ENCODE data around the gene FKBP3.

The FKBP3 gene

GRCh38 chr14:45114327-45114726 is 20.0 kb downstream of the FKBP3 start:
- TF ChIP-seq, protein P1, sequence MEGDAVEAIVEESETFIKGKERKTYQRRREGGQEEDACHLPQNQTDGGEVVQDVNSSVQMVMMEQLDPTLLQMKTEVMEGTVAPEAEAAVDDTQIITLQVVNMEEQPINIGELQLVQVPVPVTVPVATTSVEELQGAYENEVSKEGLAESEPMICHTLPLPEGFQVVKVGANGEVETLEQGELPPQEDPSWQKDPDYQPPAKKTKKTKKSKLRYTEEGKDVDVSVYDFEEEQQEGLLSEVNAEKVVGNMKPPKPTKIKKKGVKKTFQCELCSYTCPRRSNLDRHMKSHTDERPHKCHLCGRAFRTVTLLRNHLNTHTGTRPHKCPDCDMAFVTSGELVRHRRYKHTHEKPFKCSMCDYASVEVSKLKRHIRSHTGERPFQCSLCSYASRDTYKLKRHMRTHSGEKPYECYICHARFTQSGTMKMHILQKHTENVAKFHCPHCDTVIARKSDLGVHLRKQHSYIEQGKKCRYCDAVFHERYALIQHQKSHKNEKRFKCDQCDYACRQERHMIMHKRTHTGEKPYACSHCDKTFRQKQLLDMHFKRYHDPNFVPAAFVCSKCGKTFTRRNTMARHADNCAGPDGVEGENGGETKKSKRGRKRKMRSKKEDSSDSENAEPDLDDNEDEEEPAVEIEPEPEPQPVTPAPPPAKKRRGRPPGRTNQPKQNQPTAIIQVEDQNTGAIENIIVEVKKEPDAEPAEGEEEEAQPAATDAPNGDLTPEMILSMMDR (IDR thresholded peaks at IDR 0.05; ENCODE audit: borderline replicate concordance, insufficient read depth, low read depth, low read length) = no peak
- H3K4me3 ChIP-seq (ENCODE audit: low read depth, low read length) = no peak overlapping the region

DNA sequence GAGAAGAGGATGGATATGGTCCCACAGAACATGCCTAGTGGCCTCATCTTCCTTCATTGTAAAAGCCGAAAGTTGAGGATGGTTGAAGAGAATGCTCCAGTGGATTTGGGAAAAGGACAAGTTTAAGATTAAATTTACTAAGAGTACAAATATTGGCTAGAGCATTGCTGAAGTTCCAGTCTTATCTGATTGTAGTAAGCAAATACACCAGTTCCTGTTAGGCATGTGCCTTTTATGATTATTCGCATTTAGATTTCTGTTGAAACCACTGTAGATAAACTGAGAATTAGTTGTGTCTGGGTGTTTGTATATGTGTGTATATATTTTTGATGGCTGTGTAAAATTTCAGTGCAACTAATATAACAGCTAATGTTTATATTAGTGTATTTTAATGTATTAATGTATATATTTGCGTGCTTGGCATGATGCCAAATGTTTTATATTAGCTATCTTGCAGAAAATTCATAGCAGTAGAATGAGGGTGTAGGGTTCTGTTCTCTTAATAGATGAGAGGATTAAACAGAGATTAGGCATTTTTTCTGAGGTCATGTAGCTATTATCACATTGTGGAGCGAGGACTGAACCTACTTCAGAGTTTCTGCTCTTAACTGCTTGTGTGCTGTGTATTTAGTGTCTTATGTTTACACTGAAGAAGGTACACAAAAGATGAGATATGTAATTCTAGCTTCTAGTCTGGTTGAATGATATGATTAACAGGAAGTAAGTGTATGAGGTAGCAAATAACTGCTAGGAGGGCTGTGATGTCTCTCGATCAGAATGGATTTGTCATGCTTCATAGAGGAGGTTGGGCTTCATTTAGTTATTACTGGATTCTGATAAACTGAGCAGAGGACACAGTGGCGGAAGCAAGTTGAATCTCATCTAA is 21.1 kb downstream of the FKBP3 start:
- TF ChIP-seq, protein P1 (IDR thresholded peaks at IDR 0.05; ENCODE audit: borderline replicate concordance, insufficient read depth, low read depth, low read length) = no peak
- no peak overlapping the region for H3K4me3 ChIP-seq (ENCODE audit: low read depth, low read length)

DNA sequence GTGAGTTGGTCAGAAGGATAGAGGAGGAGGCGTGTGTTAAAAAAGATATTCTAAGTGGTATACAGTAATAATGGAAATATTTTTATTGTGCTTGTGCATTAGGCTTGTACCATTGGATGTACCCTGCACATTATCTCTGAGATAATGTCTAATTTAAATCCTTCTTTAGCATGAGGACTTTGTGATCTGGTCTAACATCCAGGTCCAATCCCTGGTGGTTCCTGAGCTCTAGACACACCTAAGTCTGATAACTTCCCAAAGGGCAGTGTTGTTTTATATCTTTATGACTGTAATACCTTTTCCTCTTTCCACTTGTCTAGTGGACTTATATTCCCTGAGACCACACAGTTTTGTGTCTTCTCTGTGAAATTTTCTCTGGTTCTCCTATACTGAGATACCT is 29.7 kb downstream of the FKBP3 start:
- H3K4me3 ChIP-seq (ENCODE audit: low read depth, low read length) = no peak overlapping the region
- TF ChIP-seq, protein P1 (IDR thresholded peaks at IDR 0.05; ENCODE audit: borderline replicate concordance, insufficient read depth, low read depth, low read length) = no peak

DNA sequence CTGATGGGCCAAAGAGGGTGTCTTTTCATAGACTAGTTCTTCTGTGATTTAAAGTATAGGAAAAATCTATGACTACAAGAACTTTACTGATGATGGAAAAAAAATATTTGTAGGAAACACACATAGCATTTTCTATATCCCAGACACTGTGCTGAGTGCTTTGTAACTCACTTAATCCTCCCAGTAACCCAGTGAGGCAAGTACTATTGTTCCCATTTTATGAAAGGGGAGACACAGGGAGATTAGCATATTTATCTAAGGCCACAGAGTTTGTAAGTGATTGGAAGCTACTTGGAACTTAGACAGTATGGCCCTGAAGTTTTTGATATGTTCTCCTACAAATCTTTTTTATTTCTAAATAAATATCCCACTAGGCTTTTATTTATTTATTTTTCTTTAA is 30.5 kb downstream of the FKBP3 start:
- TF ChIP-seq, protein P1 (IDR thresholded peaks at IDR 0.05; ENCODE audit: borderline replicate concordance, insufficient read depth, low read depth, low read length) = no peak
- H3K4me3 ChIP-seq (ENCODE audit: low read depth, low read length) = no peak overlapping the region

GRCh38 chr14:45096218-45096617 is 38.1 kb downstream of the FKBP3 start:
- no peak overlapping the region for H3K4me3 ChIP-seq (ENCODE audit: low read depth, low read length)
- TF ChIP-seq, protein P1 (IDR thresholded peaks at IDR 0.05; ENCODE audit: borderline replicate concordance, insufficient read depth, low read depth, low read length) = no peak

GRCh38 chr14:45095143-45095542 is 39.1 kb downstream of the FKBP3 start:
- no peak overlapping the region for H3K4me3 ChIP-seq (ENCODE audit: low read depth, low read length)
- TF ChIP-seq, protein P1 (IDR thresholded peaks at IDR 0.05; ENCODE audit: borderline replicate concordance, insufficient read depth, low read depth, low read length) = no peak

- TF ChIP-seq, protein P1 (IDR thresholded peaks at IDR 0.05; ENCODE audit: borderline replicate concordance, insufficient read depth, low read depth, low read length) = no peak
- no peak overlapping the region for H3K4me3 ChIP-seq (ENCODE audit: low read depth, low read length)
Observed at GRCh38 chr14:45094275-45094674, 40.0 kb downstream of the FKBP3 start.

Data from GM12875 (cell line).